IPS-18a (cell line): ENCODE results near the gene IL7R.
"Not testable (repeated sequence)": the region's sequence is repeated elsewhere in the genome, so short reads cannot be mapped to it uniquely, and the experiment has no call there.

Source experiments
- H3K27ac ChIP-seq: one replicate; pipeline ENCODE4 v1.5.1; 2013; ENCODE audit warnings: low read length
- H3K27me3 ChIP-seq: one replicate; pipeline ENCODE4 v1.6.1; 2013; ENCODE audit warnings: mild to moderate bottlenecking, low read length; ENCODE audit not compliant: control insufficient read depth, insufficient read depth
- H3K36me3 ChIP-seq: one replicate; pipeline ENCODE4 v1.6.1; 2013; ENCODE audit warnings: low read depth, low read length; ENCODE audit not compliant: control insufficient read depth
- H3K4me1 ChIP-seq: one replicate; pipeline ENCODE4 v1.6.1; 2013; ENCODE audit warnings: low read depth, low read length; ENCODE audit not compliant: control insufficient read depth
- H3K4me3 ChIP-seq: one replicate; pipeline ENCODE4 v1.5.1; 2013; ENCODE audit warnings: low read length
- H3K9ac ChIP-seq: one replicate; pipeline ENCODE4 v1.6.1; 2013; ENCODE audit warnings: mild to moderate bottlenecking, low read length, moderate library complexity
- H3K9me3 ChIP-seq: one replicate; pipeline ENCODE4 v1.6.1; 2013; ENCODE audit warnings: low read depth, low read length; ENCODE audit not compliant: control insufficient read depth

The IL7R gene

DNA sequence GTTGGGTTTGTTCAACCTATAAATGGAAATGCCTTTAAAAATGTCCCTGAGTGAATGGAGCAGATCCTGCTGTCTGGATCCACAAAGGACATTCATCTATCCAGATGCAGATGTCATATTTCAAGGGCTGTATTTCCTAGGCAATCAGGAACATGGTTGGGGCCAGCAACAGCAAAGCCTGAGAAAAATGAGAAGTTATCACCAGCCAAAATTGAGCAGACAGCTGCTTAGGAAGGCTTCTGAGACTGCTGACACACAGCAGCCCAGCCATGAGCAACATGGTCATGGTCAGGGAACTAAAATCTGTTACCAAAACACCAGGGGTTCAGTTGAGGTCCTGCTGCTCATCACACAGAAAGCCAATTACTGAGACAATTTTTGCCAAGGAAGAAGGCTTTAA, 9.2 kb upstream of the IL7R start:
- Histone ChIP-seq H3K4me3 (no peak overlapping the region), H3K9ac (no peak overlapping the region), H3K4me1 (no peaks in the 10 kb centered on the region), H3K27ac (no peak overlapping the region), H3K36me3 (no peaks in the 10 kb centered on the region), H3K27me3 (no peaks in the 10 kb centered on the region), H3K9me3 (peaks cover 26% of the 10 kb centered on the region)

DNA sequence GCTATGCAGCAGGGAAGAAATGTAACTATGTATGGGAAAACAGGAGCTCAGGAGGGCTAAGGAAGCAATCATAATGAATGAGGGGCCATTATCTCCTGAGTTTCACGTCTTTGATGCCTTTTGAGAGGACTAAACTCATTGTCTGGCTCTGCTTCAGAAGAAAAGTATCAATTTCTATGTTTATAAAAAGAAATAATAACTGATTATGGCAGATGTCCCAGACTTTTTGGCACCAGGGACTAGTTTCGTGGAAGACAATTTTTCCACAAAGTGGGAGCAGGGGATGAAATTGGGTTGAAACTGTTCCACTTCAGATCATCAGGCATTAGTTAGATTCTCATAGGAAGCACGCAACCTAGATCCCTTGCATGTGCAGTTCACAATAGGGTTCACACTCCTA, 8.7 kb upstream of the IL7R start:
- Histone ChIP-seq H3K9me3 (peaks cover 22% of the 10 kb centered on the region), H3K27me3 (no peaks in the 10 kb centered on the region), H3K4me1 (no peaks in the 10 kb centered on the region), H3K9ac (no peak overlapping the region), H3K36me3 (no peaks in the 10 kb centered on the region), H3K27ac (no peak overlapping the region), H3K4me3 (no peak overlapping the region)

DNA sequence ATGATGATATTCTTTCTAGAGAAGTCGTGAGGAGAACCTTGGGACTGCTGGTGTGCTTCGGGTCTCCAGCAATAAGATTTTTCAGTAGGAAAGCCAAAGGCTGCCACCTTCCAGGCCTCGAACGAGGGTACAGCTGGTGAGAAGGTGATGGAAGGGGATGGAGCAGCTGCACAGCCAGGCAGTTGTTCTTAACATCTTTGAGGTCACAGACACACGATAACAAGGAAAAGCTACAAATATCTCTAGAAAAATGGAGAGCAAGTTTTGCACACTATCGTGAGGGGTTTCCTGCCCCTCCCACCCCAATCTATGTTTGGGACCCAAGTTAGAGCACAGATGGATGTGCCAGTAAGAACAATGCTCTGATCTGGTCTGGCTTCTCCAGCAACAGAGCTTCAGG, 6.8 kb upstream of the IL7R start:
- no peak overlapping the region for H3K27ac ChIP-seq
- no peaks in the 10 kb centered on the region for H3K27me3 ChIP-seq
- no peaks in the 10 kb centered on the region for H3K36me3 ChIP-seq
- no peak overlapping the region for H3K9ac ChIP-seq
- H3K4me1 ChIP-seq, result no peaks in the 10 kb centered on the region
- H3K9me3 ChIP-seq, result peaks cover 13% of the 10 kb centered on the region
- H3K4me3 ChIP-seq, result no peak overlapping the region

DNA sequence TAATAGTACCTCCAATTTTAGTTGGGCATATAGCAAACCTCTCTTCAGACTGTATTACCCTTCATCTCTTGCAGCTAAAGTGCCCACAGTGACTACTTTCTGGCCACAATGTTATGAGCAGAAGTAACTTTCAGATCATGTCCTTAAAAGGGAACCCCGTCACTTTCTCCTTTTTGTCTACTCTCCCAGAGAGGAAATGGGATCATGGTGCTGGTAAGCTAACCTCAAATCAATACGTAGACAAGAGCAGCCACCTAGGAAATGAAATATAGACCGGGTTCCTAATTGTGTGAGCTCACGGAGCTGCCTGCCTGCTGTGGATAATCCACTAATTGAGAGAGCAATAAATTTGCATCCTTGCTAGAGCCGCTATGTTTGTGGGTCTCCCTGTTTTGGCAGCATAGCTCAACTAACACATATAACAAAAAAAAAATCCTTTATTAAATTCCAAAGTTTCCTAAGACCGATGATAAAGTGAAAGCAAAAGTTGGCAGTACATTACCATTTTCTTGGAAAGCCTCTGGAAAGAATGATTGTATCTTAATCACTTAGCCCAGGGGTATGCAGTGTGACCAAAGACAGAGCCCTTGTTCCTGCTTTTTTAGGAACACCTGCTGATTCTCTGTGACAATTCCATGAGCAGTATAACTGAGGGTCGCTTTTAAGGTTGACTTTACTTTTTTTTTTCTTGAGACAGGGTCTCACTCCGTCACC, 5.6 kb upstream of the IL7R start:
- no peak overlapping the region for H3K27ac ChIP-seq
- H3K9me3 ChIP-seq, result peaks cover 3% of the 10 kb centered on the region
- H3K4me3 ChIP-seq, result no peak overlapping the region
- H3K27me3 ChIP-seq, result no peaks in the 10 kb centered on the region
- no peak overlapping the region for H3K9ac ChIP-seq
- H3K4me1 ChIP-seq, result no peaks in the 10 kb centered on the region
- H3K36me3 ChIP-seq, result no peaks in the 10 kb centered on the region

DNA sequence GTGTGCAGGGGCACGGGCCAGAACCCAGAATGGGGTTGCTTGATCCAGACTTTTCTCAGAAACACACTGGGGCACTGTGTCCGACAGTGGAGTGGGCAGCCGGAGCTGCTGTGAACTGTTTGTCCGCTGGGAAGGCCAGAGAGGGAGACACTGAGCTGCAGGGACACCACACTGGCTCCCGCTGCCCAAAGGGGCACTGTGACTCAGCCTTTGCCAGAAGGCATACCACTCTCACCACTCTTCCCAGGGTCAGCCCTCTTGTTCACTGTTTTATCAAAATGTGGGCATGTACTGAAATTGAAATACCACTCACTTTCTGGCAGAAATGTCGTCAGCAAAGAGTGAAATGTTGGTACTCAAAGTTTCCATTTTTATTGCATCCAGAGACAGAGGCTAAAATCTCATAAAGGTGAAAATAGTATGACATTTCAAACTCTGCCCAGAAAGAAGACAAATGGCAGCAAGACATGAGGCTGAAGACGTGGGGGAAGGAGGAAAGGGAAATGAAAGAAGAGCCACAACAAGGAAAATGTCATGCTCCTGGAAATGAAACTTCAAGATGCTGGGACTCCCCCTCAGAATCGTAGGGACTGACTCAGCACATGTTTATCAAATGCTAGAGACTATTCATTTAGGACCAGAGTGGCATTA, 4.5 kb upstream of the IL7R start:
- H3K9ac ChIP-seq, result no peak overlapping the region
- H3K27me3 ChIP-seq, result no peaks in the 10 kb centered on the region
- H3K36me3 ChIP-seq, result no peaks in the 10 kb centered on the region
- no peaks in the 10 kb centered on the region for H3K4me1 ChIP-seq
- H3K9me3 ChIP-seq, result no peaks in the 10 kb centered on the region
- H3K4me3 ChIP-seq, result no peak overlapping the region
- no peak overlapping the region for H3K27ac ChIP-seq

DNA sequence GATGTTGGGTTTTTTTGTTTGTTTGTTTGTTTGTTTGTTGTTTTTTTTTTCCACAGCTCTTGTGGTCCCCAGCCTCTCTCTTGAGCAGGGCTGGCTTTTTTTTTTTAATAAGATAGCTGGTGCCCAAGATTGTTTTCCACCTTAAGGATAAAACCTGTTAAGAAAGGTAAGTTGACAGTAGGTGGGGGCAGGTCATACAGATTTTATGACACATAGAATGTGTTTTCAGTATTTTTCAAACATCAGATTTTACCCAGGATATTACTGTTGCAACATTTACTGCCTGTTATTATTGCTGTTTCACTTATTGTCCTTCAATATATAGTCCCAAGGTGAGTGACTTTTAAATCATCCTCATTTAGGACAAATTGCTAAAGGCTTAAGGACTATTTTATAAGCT, 3.9 kb upstream of the IL7R start:
- H3K36me3 ChIP-seq, result no peaks in the 10 kb centered on the region
- H3K4me3 ChIP-seq, result no peak overlapping the region
- H3K9me3 ChIP-seq, result no peaks in the 10 kb centered on the region
- no peaks in the 10 kb centered on the region for H3K27me3 ChIP-seq
- no peaks in the 10 kb centered on the region for H3K4me1 ChIP-seq
- no peak overlapping the region for H3K9ac ChIP-seq
- no peak overlapping the region for H3K27ac ChIP-seq

DNA sequence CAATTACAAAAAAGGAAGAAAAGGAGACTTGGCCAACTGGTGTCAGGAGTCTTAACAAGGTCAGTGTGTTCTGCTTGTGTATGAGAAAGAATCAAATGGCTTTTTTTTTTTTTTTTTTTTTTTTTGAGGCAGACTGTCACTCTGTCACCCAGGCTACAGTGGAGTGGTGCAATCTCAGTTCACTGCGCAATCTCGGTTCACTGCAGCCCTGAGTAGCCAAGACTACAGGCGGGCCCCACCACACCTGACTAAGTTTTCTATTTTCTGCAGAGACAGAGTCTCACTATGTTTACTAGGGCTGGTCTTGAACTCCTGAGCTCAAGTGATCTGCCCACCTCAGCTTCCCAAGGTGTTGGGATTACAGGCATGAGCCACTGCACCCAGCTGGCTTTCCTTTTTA, 3.1 kb upstream of the IL7R start:
- Histone ChIP-seq H3K27me3 (no peaks in the 10 kb centered on the region), H3K4me3 (no peak overlapping the region), H3K36me3 (no peaks in the 10 kb centered on the region), H3K4me1 (no peaks in the 10 kb centered on the region), H3K9me3 (no peaks in the 10 kb centered on the region), H3K9ac (no peak overlapping the region), H3K27ac (no peak overlapping the region)

DNA sequence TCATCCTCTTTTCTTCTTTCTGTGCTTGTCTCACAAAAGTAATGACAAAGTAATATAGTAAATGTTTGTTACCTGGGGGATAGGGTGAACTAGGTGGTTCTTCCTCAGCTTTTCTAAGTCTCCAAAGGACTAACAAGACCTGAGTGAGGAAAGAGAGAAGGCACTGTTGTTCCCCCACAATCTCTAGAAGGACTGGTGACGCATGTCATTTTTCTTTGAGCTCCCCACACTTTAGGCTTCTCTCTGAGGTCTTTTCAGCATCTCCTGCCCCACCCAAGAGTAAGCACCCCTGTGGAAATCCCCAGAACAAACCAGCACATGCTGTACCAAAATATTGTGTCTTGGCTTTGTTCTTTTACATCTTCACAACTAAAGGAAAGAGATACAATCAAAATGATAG, 2.4 kb upstream of the IL7R start:
- Histone ChIP-seq H3K4me3 (no peak overlapping the region), H3K36me3 (no peaks in the 10 kb centered on the region), H3K27me3 (no peaks in the 10 kb centered on the region), H3K27ac (no peak overlapping the region), H3K4me1 (peaks cover 6% of the 10 kb centered on the region), H3K9ac (no peak overlapping the region), H3K9me3 (no peaks in the 10 kb centered on the region)

DNA sequence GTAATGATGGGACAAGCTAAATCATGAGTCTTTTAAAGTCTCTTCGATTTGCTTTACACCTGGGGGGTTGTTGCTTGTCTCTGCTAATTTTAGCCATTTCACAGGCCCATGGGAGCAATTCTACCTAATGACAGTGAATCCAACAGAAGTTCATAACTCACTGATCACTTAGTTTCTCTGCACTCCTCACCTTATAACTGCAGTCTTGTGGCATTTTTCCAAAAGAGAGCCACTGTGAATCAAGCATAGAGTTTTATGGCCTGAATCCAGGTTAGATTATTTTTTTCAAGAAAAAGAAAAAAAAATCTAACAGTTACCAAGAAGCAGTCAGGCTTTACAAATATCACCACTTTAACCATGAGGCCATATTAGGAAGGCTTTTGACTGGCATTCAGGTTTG, 1.5 kb upstream of the IL7R start:
- H3K4me3 ChIP-seq, result no peak overlapping the region
- H3K27me3 ChIP-seq, result no peaks in the 10 kb centered on the region
- H3K27ac ChIP-seq, result no peak overlapping the region
- H3K4me1 ChIP-seq, result peaks cover 11% of the 10 kb centered on the region
- no peak overlapping the region for H3K9ac ChIP-seq
- no peaks in the 10 kb centered on the region for H3K9me3 ChIP-seq
- H3K36me3 ChIP-seq, result no peaks in the 10 kb centered on the region

DNA sequence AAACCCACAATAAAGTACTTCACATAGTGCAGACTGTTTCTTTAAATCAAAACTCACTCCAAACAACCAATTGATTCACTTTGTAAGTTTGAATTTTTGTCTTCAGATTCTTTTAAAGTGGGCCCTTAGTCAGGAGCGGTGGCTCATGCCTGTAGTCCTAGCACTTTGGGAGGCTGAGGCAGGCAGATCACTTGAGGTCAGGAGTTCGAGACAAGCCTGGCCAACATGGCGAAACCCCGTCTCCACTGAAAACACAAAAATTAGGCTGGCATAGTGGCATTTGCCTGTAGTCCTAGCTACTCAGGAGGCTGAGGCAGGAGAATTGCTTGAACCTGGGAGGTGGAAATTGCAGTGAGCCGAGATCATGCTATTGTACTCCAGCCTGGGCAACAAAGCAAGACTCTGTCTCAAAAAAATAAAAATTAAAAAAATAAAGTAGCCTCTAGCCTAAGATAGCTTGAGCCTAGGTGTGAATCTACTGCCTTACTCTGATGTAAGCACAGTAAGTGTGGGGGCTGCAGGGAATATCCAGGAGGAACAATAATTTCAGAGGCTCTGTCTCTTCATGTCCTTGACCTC, 416 bp upstream of the IL7R start:
- H3K4me1 ChIP-seq, result peaks cover 18% of the 10 kb centered on the region
- not testable (repeated sequence) for H3K4me3 ChIP-seq, H3K27me3 ChIP-seq, H3K9ac ChIP-seq, H3K27ac ChIP-seq, H3K36me3 ChIP-seq, H3K9me3 ChIP-seq

DNA sequence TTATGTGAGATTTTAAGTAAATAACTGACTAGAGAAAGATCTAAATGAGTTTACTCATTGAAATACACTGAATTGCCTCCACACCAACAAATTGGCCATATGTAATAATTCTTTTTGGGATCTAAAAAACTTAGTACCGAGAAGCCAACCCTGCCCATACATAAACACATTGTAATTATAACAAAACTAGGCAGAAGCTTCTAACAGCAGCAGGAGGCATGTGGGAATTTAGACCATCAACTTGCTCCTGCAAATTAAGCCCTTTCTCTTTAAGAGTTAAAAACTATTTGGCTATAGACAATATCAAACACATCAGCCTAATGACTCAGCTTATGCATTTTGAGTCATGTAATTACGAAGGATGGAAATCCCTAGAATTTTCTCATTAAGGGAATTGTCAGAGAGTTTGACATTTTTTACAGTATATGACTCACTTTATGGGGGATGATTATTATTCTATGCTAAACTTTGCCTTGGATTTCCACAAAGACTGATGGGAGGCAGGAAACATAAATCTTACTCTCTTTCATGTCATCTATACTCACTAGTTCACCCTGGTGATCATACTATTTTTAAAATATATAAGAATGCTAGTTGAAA, 1.0 kb downstream of the IL7R start:
- Histone ChIP-seq H3K36me3 (no peaks in the 10 kb centered on the region), H3K27me3 (no peaks in the 10 kb centered on the region), H3K9me3 (no peaks in the 10 kb centered on the region), H3K4me1 (peaks cover 18% of the 10 kb centered on the region), H3K4me3 (no peak overlapping the region), H3K27ac (no peak overlapping the region), H3K9ac (no peak overlapping the region)
